Measurements from ENCODE around the gene GEMIN7. TPM values are rescaled to one million over a fixed set of nuclear protein-coding genes. Genes with fewer than 3 reads are reported as not detected.

GEMIN7 gene
- total RNA-seq, 1 donor, result 16.0 TPM

DNA sequence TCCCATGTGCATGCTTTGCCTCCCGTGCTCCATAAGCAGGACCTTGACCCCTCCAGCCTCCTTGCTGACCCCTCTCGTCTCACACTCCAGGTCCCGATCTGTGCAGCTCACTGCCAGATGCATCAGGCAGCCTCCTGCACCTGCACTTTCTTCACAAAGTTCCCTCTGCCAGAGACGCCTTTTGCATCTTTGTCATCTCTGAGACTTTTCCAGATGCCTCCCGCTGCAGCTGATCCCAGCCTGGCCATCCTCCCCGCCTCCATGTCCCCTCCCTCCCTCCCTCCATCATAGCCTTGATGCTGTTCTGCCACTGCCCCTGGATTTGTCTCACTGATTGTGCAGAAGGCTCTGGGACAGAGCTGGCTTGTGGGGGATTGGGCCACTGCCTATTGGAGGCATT, 43.8 kb downstream of the GEMIN7 start:
- no peak overlapping the region for H3K4me3 ChIP-seq (ENCODE audit: low read depth, low read length)
- no peak for DNase-seq (ENCODE audit: low read depth)
- TF ChIP-seq, protein P1, sequence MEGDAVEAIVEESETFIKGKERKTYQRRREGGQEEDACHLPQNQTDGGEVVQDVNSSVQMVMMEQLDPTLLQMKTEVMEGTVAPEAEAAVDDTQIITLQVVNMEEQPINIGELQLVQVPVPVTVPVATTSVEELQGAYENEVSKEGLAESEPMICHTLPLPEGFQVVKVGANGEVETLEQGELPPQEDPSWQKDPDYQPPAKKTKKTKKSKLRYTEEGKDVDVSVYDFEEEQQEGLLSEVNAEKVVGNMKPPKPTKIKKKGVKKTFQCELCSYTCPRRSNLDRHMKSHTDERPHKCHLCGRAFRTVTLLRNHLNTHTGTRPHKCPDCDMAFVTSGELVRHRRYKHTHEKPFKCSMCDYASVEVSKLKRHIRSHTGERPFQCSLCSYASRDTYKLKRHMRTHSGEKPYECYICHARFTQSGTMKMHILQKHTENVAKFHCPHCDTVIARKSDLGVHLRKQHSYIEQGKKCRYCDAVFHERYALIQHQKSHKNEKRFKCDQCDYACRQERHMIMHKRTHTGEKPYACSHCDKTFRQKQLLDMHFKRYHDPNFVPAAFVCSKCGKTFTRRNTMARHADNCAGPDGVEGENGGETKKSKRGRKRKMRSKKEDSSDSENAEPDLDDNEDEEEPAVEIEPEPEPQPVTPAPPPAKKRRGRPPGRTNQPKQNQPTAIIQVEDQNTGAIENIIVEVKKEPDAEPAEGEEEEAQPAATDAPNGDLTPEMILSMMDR (IDR thresholded peaks at IDR 0.05; ENCODE audit: insufficient read depth, low read length), result no peak

DNA sequence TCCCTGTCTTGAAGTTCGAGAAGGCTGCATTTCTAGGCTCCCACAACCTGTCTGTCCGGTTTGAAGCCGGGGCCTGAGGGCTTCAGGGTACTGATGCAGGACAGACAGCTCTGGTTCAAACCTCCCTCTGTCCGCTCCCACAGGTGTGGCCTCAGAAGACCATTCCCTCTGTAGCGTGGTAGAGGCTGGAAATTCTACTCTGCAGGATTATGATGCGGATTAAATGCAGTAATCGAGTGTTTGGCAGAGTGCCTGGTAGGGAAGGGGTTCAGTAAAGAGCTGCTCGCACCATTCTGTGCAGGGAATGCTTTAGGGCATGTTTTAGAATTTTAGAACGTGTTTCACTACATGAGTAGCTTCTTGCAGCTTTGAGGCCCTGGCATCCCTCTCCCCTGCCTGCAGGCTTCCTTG, 44.4 kb downstream of the GEMIN7 start:
- DNase-seq (ENCODE audit: low read depth), result no peak
- no peak overlapping the region for H3K4me3 ChIP-seq (ENCODE audit: low read depth, low read length)

DNA sequence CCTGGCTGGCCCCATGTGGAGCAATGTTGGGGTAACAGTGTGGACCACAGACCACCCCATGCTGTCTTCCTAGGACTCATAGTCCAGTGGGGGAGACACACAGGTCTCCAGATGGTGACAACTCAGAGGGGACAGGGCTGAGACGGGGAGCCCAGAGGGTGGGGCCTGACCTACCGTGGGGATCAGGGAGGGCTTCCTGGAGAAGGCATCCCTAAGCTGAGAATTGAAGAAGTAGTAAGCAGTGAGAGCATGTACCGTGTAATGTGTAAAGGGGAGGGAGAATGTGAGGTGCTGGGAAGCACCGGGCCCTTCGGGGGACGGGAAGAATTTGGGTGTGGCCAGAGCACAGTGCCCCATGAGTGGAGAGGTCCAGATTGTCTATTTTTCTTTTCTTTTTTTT, 45.0 kb downstream of the GEMIN7 start:
- H3K4me3 ChIP-seq (ENCODE audit: low read depth, low read length), result no peak overlapping the region
- no peak for DNase-seq (ENCODE audit: low read depth)
- TF ChIP-seq, protein P1 (IDR thresholded peaks at IDR 0.05; ENCODE audit: insufficient read depth, low read length), result no peak

More for the DNA sequence above, 44.4 kb downstream of the GEMIN7 start:
- TF ChIP-seq, protein P1 (IDR thresholded peaks at IDR 0.05; ENCODE audit: insufficient read depth, low read length), result no peak

DNA sequence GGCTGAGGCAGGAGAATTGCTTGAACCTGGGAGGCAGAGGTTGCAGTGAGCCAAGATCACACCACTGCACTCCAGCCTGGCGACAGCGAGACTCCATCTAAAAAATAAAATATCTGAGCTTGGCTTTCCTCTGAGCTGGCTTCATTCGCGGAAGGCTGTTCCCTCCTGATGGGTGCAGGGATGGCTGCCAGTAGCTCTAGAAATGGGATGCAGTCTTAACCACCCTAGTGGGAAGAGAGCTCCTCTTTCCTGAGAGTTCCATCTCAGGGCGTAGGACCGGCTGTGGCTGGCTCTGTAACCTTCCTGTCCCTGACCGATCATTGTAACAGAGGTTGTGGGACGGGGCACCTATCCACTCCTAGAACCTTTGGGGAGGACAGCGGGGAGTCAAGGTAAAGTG, 46.3 kb downstream of the GEMIN7 start:
- no peak overlapping the region for H3K4me3 ChIP-seq (ENCODE audit: low read depth, low read length)
- TF ChIP-seq, protein P1 (IDR thresholded peaks at IDR 0.05; ENCODE audit: insufficient read depth, low read length), result no peak
- no peak for DNase-seq (ENCODE audit: low read depth)

DNA sequence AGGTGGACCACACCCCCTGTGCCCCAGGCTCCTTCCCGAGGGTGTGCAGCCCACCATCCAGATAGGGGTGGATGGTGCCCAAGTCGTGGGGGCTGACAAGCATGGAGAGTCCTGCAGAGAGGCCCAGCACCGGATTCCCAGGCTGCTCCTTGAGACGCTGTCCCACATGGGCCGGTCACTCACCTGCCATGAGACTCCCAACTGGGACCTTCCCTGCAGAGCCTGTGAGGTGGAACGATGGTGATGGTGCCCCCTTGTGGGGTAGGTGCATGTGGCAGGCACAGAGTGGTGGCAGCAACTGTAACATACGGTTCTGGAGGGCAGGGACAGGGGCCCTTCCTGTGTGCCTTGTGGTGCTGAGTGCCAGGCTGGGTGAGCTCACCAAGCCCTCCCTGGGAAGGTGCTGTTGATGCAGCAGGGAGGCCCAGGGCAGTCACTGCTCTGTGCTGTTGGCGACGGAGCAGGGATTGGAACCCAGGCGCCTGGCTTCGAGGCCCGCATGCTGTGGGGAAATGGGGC, 47.0 kb downstream of the GEMIN7 start:
- DNase-seq (ENCODE audit: low read depth), result peak; percentile 42
- no peak overlapping the region for H3K4me3 ChIP-seq (ENCODE audit: low read depth, low read length)
- TF ChIP-seq, protein P1 (IDR thresholded peaks at IDR 0.05; ENCODE audit: insufficient read depth, low read length), result peak; percentile 78

DNA sequence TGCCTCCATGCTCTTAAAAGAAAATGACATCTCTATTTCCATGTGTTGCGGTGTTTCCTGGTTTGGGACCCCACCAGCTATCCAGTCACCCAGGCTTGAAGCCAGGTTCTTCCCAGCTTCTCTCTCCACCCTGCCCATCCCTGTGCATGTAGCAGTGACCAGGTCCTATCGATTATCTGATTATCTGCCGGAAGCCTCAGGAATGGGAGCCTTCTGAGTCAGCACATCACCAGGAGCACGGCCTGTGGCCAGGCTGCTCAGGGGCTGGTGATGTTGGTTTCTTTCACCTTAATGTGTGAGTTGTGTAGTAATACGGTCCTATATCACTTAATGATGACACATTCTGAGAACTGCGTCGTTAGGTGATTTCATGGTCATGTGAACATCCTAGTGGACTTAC, 47.6 kb downstream of the GEMIN7 start:
- no peak for DNase-seq (ENCODE audit: low read depth)
- no peak overlapping the region for H3K4me3 ChIP-seq (ENCODE audit: low read depth, low read length)
- TF ChIP-seq, protein P1 (IDR thresholded peaks at IDR 0.05; ENCODE audit: insufficient read depth, low read length), result no peak

DNA sequence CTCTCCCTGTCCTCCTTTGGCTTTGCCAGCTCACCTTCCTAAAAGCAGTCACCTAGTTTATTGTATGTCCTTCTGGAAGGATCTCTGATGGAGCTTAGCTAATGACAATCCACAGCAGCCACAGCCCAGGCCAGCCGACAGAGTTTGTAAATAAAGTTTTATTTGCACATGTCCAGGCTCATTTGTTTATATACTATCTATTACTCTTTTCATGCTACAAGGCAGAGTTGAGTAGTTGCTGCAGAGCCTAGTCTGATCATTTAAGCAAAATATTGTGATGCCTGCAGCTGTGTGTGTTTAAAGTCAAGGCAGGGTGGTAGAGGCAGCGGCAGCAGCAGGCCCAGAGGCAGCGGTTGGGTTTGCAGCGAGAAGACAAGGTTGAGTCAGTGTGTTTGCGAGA, 49.1 kb downstream of the GEMIN7 start:
- no peak overlapping the region for H3K4me3 ChIP-seq (ENCODE audit: low read depth, low read length)
- TF ChIP-seq, protein P1 (IDR thresholded peaks at IDR 0.05; ENCODE audit: insufficient read depth, low read length), result no peak
- DNase-seq (ENCODE audit: low read depth), result no peak
